SK-N-SH treated with all-trans-retinoic acid at 6 μM for 48 hours (cell line): ENCODE data around the gene MYOCOS.
A peak's percentile ranks its signal among the peaks of the same experiment; 100 is the strongest.
"Not testable (repeated sequence)": the region's sequence is repeated elsewhere in the genome, so short reads cannot be mapped to it uniquely, and the experiment has no call there.

Experiments
- ATAC-seq: fragments of 200-7000 bp; cut with Tn5 transposase; 3 replicates; pipeline ENCODE4 v1.9.1; 2020; ENCODE audit warnings: mild to moderate bottlenecking, moderate library complexity
- ARNTL ChIP-seq: fragments of 450-650 bp; formaldehyde crosslinking; IDR thresholded peaks from 2 replicates; pipeline ENCODE4 v1.5.0; 2020; ENCODE audit warnings: low read depth, mild to moderate bottlenecking, moderate library complexity, borderline replicate concordance
- BACH2 ChIP-seq: fragments of 250-450 bp; sonication (Bioruptor Pico); IDR thresholded peaks from 2 replicates; pipeline ENCODE4 v1.9.0; 2021; ENCODE audit warnings: mild to moderate bottlenecking, borderline replicate concordance
- CREB5 ChIP-seq: fragments of 250-450 bp; sonication (Bioruptor Pico); IDR thresholded peaks from 2 replicates; pipeline ENCODE4 v1.5.1; 2020; ENCODE audit warnings: low read depth, mild to moderate bottlenecking, moderate library complexity
- CSDC2 ChIP-seq: fragments of 250-450 bp; sonication (Bioruptor Pico); IDR thresholded peaks from 2 replicates; pipeline ENCODE4 v1.5.0; 2020; ENCODE audit warnings: mild to moderate bottlenecking, moderate library complexity
- CSRNP3 ChIP-seq: fragments of 250-450 bp; sonication (Bioruptor Pico); IDR thresholded peaks from 2 replicates; pipeline ENCODE4 v1.5.1; 2021; ENCODE audit warnings: mild to moderate bottlenecking, moderate library complexity
- ESRRG ChIP-seq: fragments of 250-450 bp; sonication (Bioruptor Pico); IDR thresholded peaks from 2 replicates; pipeline ENCODE4 v1.6.1; 2021; ENCODE audit warnings: mild to moderate bottlenecking
- GLIS3 ChIP-seq: fragments of 250-450 bp; sonication (Bioruptor Pico); IDR thresholded peaks from 2 replicates; pipeline ENCODE4 v1.5.0; 2020; ENCODE audit warnings: mild to moderate bottlenecking, moderate library complexity
- ISL1 ChIP-seq: fragments of 250-450 bp; sonication (Bioruptor Pico); IDR thresholded peaks from 2 replicates; pipeline ENCODE4 v2.1.2; 2022; ENCODE audit warnings: mild to moderate bottlenecking, moderate library complexity
- OSR1 ChIP-seq: fragments of 250-450 bp; sonication (Bioruptor Pico); IDR thresholded peaks from 2 replicates; pipeline ENCODE4 v1.8.0; 2022; ENCODE audit warnings: moderate library complexity, mild to moderate bottlenecking, inconsistent platforms
- PPARA ChIP-seq: fragments of 250-450 bp; sonication (Bioruptor Pico); IDR thresholded peaks from 2 replicates; pipeline ENCODE4 v1.5.0; 2020; ENCODE audit warnings: mild to moderate bottlenecking, borderline replicate concordance
- SNAI2 ChIP-seq: fragments of 250-450 bp; sonication (Bioruptor Pico); IDR thresholded peaks from 2 replicates; pipeline ENCODE4 v1.5.0; 2020; ENCODE audit warnings: mild to moderate bottlenecking, moderate library complexity
- TCF4 ChIP-seq: fragments of 250-450 bp; sonication (Bioruptor Pico); IDR thresholded peaks from 2 replicates; pipeline ENCODE4 v1.8.0; 2021; ENCODE audit warnings: mild to moderate bottlenecking, moderate library complexity, borderline replicate concordance
- TOX ChIP-seq: fragments of 250-450 bp; sonication (Bioruptor Pico); IDR thresholded peaks from 2 replicates; pipeline ENCODE4 v1.8.0; 2021; ENCODE audit warnings: mild to moderate bottlenecking, moderate library complexity, borderline replicate concordance
- ZFP3 ChIP-seq: fragments of 250-450 bp; sonication (Bioruptor Pico); IDR thresholded peaks from 2 replicates; pipeline ENCODE4 v1.5.0; 2020; ENCODE audit warnings: mild to moderate bottlenecking, moderate library complexity
- ZNF565 ChIP-seq: fragments of 450-650 bp; formaldehyde crosslinking; conservative IDR thresholded peaks from 2 replicates; pipeline ENCODE4 v1.5.0; 2020; ENCODE audit warnings: low read depth, mild to moderate bottlenecking, moderate library complexity
- ZNF70 ChIP-seq: fragments of 450-650 bp; formaldehyde crosslinking; IDR thresholded peaks from 2 replicates; pipeline ENCODE4 v1.5.0; 2020; ENCODE audit warnings: mild to moderate bottlenecking, moderate library complexity
- ZNF8 ChIP-seq: fragments of 450-650 bp; formaldehyde crosslinking; IDR thresholded peaks from 2 replicates; pipeline ENCODE4 v1.5.0; 2020; ENCODE audit warnings: mild to moderate bottlenecking, moderate library complexity
- TF ChIP-seq, protein P1 (sequence below): fragments of 250-450 bp; sonication (Bioruptor Pico); IDR thresholded peaks from 2 replicates; pipeline ENCODE4 v1.5.0; 2020; ENCODE audit warnings: mild to moderate bottlenecking, moderate library complexity
- TF ChIP-seq, protein P2 (sequence below): fragments of 250-450 bp; sonication (Bioruptor Pico); IDR thresholded peaks from 2 replicates; pipeline ENCODE4 v1.8.0; 2021; ENCODE audit warnings: low read depth, mild to moderate bottlenecking, moderate library complexity, borderline replicate concordance
- TF ChIP-seq, protein P3 (sequence below): fragments of 250-450 bp; sonication (Bioruptor Pico); IDR thresholded peaks from 2 replicates; pipeline ENCODE4 v1.8.0; 2020; ENCODE audit warnings: mild to moderate bottlenecking, moderate library complexity, borderline replicate concordance

MYOCOS gene

GRCh38 chr1:171596705-171597104 is 25.3 kb upstream of the MYOCOS start:
- no peak for ATAC-seq
- TF ChIP-seq CREB5 (CRISPR knock-in tag) (no peak), TCF4 (CRISPR knock-in tag) (no peak), CSRNP3 (no peak), ARNTL (CRISPR knock-in tag) (no peak), CSDC2 (CRISPR knock-in tag) (no peak), SNAI2 (CRISPR knock-in tag) (no peak), ZNF70 (no peak), ISL1 (no peak), ZFP3 (CRISPR knock-in tag) (no peak), OSR1 (CRISPR knock-in tag) (no peak), TOX (CRISPR knock-in tag) (no peak), PPARA (no peak)
- TF ChIP-seq, protein P1, sequence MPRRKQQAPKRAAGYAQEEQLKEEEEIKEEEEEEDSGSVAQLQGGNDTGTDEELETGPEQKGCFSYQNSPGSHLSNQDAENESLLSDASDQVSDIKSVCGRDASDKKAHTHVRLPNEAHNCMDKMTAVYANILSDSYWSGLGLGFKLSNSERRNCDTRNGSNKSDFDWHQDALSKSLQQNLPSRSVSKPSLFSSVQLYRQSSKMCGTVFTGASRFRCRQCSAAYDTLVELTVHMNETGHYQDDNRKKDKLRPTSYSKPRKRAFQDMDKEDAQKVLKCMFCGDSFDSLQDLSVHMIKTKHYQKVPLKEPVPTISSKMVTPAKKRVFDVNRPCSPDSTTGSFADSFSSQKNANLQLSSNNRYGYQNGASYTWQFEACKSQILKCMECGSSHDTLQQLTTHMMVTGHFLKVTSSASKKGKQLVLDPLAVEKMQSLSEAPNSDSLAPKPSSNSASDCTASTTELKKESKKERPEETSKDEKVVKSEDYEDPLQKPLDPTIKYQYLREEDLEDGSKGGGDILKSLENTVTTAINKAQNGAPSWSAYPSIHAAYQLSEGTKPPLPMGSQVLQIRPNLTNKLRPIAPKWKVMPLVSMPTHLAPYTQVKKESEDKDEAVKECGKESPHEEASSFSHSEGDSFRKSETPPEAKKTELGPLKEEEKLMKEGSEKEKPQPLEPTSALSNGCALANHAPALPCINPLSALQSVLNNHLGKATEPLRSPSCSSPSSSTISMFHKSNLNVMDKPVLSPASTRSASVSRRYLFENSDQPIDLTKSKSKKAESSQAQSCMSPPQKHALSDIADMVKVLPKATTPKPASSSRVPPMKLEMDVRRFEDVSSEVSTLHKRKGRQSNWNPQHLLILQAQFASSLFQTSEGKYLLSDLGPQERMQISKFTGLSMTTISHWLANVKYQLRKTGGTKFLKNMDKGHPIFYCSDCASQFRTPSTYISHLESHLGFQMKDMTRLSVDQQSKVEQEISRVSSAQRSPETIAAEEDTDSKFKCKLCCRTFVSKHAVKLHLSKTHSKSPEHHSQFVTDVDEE: no peak

DNA sequence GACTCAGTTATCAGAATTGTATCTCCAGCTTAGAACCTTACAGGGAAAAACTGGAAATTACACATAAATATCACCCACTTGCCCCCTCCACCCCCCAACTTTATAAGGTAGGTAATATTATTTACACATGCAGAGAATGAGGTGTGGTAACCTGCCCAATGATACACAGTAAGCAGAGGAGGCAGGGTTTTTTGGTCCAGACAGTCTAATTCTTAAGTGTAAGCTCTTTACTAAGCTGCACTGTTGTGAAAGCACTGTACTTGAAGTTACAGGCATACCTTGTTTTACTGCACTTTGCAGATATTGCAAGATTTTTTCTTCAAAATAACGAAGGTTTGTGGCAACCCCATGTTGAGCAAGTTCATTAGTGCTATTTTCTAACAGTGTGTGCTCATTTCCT is 24.8 kb upstream of the MYOCOS start:
- peak; percentile 19; the same call in 2 of the 3 replicates for ATAC-seq
- no peak for TF ChIP-seq ZNF70
- TF ChIP-seq OSR1 (CRISPR knock-in tag): no peak
- no peak for TF ChIP-seq ARNTL (CRISPR knock-in tag)
- no peak for TF ChIP-seq BACH2 (CRISPR knock-in tag)
- no peak for TF ChIP-seq ZFP3 (CRISPR knock-in tag)
- TF ChIP-seq SNAI2 (CRISPR knock-in tag): no peak
- TF ChIP-seq, protein P2, sequence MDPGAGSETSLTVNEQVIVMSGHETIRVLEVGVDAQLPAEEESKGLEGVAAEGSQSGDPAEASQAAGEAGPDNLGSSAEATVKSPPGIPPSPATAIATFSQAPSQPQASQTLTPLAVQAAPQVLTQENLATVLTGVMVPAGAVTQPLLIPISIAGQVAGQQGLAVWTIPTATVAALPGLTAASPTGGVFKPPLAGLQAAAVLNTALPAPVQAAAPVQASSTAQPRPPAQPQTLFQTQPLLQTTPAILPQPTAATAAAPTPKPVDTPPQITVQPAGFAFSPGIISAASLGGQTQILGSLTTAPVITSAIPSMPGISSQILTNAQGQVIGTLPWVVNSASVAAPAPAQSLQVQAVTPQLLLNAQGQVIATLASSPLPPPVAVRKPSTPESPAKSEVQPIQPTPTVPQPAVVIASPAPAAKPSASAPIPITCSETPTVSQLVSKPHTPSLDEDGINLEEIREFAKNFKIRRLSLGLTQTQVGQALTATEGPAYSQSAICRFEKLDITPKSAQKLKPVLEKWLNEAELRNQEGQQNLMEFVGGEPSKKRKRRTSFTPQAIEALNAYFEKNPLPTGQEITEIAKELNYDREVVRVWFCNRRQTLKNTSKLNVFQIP: no peak
- TF ChIP-seq CSDC2 (CRISPR knock-in tag): no peak
- TF ChIP-seq TCF4 (CRISPR knock-in tag): no peak
- no peak for TF ChIP-seq CSRNP3
- no peak for TF ChIP-seq GLIS3 (CRISPR knock-in tag)
- TF ChIP-seq ZNF565 (CRISPR knock-in tag): no peak
- TF ChIP-seq, protein P3, sequence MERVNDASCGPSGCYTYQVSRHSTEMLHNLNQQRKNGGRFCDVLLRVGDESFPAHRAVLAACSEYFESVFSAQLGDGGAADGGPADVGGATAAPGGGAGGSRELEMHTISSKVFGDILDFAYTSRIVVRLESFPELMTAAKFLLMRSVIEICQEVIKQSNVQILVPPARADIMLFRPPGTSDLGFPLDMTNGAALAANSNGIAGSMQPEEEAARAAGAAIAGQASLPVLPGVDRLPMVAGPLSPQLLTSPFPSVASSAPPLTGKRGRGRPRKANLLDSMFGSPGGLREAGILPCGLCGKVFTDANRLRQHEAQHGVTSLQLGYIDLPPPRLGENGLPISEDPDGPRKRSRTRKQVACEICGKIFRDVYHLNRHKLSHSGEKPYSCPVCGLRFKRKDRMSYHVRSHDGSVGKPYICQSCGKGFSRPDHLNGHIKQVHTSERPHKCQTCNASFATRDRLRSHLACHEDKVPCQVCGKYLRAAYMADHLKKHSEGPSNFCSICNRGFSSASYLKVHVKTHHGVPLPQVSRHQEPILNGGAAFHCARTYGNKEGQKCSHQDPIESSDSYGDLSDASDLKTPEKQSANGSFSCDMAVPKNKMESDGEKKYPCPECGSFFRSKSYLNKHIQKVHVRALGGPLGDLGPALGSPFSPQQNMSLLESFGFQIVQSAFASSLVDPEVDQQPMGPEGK (CRISPR knock-in tag): no peak
- TF ChIP-seq PPARA: no peak
- TF ChIP-seq ESRRG (CRISPR knock-in tag): no peak
- TF ChIP-seq, protein P1: no peak
- TF ChIP-seq ZNF8 (CRISPR knock-in tag): no peak
- no peak for TF ChIP-seq TOX (CRISPR knock-in tag)

DNA sequence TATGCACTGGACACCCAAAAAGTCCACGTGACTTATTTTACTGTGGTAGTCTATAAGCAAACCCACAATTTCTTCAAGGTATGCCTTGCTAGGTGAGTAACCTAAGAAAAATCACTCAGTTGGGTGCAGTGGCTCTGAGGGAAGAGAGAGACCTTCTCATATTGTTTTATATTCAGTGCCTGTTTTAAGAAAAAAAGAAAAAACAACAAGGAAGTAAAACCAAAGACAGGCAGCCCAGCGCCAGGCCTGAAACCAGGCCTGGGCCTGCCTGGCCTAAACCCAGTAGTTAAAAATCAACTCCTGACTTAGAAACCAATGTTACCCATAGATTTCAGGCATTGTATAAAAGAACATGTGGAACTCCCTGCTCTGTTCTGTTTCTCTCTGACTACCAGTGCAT is 21.7 kb upstream of the MYOCOS start:
- ATAC-seq: not testable (repeated sequence)
